Transverse colon (tissue), 4 donors: Measurements from ENCODE around the gene COX7B2.

Source experiments
- CTCF ChIP-seq, 5 experiments: fragments of 200-600 bp in 3 of 5; fragments of 450-650 bp in 2 of 5; sonication (generic) in 3 of 5; IDR thresholded peaks; 1 replicate in 2 of 5; 2 replicates in 3 of 5; pipeline ENCODE4 v1.5.1; 2016 to 2017; ENCODE audit warnings: antibody characterized with exemption in 5 of 5, inconsistent platforms in 3 of 5, mild to moderate bottlenecking in 2 of 5, moderate library complexity in 1 of 5
- EP300 ChIP-seq: sonication (generic); formaldehyde crosslinking; IDR thresholded peaks from one replicate; pipeline ENCODE4 v1.6.1; 2017; ENCODE audit warnings: antibody characterized with exemption, low read depth
- POLR2A ChIP-seq: fragments of 450-650 bp; IDR thresholded peaks from one replicate; pipeline ENCODE4 v1.6.1; 2016; ENCODE audit warnings: antibody characterized with exemption, mild to moderate bottlenecking, moderate library complexity
- POLR2AphosphoS5 ChIP-seq, 3 donors: sonication (generic); formaldehyde crosslinking; IDR thresholded peaks; one replicate each; pipeline ENCODE4 v1.6.1; 2016; ENCODE audit warnings: antibody characterized with exemption in 3 of 3

- TF ChIP-seq CTCF (IDR thresholded peaks at IDR 0.05) (no peak), POLR2A (no peak), POLR2AphosphoS5 (IDR thresholded peaks at IDR 0.05) (no peak), EP300 (no peak)
These were observed 191.1 kb downstream of the COX7B2 start for GRCh38 chr4:46717950-46718349.
